NB4 (cell line): ENCODE measurements around the gene EBF4.

Experiments used
- MYC ChIP-seq: IDR thresholded peaks from 2 replicates; pipeline ENCODE4 v1.6.1; 2011; ENCODE audit warnings: low read depth, low read length
- POLR2A ChIP-seq: IDR thresholded peaks from 2 replicates; pipeline ENCODE4 v1.6.1; 2011; ENCODE audit warnings: mild to moderate bottlenecking; ENCODE audit not compliant: insufficient read length; ENCODE audit errors: extremely low read depth
- TF ChIP-seq, protein P1 (sequence below): IDR thresholded peaks from one replicate; pipeline ENCODE4 v1.5.1; 2012; ENCODE audit warnings: low read depth, low read length
- TF ChIP-seq, protein P2 (sequence below): IDR thresholded peaks from 2 replicates; pipeline ENCODE4 v1.6.1; 2011; ENCODE audit warnings: low read depth, low read length

DNA sequence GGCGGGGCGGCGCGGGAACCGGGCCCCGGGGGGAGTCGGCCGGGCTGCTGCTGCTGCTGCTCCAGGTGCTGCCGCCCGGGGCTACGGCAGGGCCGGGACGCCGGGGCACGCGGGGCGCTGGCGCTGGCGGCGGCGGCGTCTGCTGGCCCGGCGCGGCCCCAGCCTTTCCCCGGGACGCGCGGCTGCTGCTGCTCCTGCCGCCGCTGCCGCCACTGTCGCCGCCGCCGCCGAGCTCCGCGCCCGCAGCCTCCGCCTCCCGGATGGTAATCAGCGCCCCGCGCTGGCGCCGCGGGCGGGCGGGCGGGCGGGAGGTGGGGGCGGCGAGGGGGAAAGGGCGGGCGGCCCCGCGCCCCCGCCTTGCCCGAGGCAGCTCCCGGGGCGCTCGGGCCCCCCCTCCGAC, 306 bp downstream of the EBF4 start:
- TF ChIP-seq, protein P1, sequence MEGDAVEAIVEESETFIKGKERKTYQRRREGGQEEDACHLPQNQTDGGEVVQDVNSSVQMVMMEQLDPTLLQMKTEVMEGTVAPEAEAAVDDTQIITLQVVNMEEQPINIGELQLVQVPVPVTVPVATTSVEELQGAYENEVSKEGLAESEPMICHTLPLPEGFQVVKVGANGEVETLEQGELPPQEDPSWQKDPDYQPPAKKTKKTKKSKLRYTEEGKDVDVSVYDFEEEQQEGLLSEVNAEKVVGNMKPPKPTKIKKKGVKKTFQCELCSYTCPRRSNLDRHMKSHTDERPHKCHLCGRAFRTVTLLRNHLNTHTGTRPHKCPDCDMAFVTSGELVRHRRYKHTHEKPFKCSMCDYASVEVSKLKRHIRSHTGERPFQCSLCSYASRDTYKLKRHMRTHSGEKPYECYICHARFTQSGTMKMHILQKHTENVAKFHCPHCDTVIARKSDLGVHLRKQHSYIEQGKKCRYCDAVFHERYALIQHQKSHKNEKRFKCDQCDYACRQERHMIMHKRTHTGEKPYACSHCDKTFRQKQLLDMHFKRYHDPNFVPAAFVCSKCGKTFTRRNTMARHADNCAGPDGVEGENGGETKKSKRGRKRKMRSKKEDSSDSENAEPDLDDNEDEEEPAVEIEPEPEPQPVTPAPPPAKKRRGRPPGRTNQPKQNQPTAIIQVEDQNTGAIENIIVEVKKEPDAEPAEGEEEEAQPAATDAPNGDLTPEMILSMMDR, result no peak
- TF ChIP-seq POLR2A, result no peak
- TF ChIP-seq, protein P2, sequence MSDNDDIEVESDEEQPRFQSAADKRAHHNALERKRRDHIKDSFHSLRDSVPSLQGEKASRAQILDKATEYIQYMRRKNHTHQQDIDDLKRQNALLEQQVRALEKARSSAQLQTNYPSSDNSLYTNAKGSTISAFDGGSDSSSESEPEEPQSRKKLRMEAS, result no peak
- no peak for TF ChIP-seq MYC
